ENCODE results near the gene TBC1D22A.

The TBC1D22A gene

DNA sequence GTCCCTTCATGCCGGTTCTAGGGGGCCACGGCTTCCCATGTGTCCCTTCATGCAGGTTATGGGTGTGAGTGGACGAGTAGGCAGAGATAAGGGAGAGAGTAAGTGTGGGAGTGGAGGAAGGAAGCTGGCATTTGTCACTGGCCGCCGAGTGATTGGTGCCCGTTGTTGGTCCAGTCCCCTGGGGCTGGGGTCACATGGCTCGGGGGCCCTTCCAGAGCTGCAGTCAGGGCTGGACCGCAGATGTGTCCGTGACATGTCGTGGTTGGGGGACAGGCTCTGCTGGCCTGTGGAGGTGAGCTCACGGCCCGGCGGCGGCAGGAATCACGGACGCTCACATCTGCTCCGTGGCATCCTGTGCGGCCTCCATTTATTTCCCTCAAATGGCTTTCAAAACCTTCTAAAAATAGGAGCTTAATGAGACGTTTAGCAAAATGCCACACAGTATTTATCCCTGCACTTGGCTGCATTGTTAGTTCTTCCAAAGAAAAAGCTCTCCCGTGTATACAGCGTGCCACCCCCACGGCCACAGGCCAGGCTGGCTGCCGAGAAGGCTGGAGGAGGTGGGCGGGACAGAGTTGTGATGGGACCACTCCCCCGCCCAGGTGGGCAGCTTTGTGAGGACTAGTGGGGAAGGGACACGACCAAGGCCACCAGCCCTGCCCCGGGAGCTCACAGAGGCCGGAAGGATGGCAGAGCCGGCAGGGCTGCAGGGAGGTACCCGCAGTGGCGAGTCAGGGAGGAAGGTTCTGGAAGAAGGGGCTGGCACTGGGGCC, 386.7 kb downstream of the TBC1D22A start:
- no peak for ATAC-seq (ENCODE audit: low read depth)
- Mint-ChIP-seq H3K4me1 (peaks cover 4% of the 10 kb centered on the region), H3K4me3 (no peak overlapping the region), H3K9me3 (no peaks in the 10 kb centered on the region), H3K27ac (no peak overlapping the region), H3K36me3 (peaks cover 16% of the 10 kb centered on the region), H3K27me3 (no peaks in the 10 kb centered on the region)
- no peak for DNase-seq (ENCODE audit: low spot score in 2 of 2)

DNA sequence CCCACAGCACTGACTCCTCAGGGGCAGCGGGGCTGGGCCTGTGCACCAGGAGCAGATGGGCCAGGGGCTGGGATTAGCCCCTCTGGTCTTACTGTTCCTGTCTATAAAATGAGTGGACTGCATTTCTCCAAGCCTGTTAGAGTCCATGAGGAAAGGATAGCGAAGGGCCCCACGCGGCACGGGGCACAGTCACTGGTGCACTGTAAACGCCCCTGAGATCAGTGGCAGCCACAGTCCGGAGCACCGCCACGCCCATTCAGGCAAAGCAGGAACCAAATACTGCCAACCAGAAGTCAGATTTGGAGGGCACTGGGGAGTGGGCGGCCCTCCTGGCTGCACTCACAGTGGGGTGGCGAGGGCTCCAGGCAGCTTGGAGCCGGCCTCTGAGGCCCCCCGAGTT, 387.5 kb downstream of the TBC1D22A start:
- no peak overlapping the region for H3K4me3 Mint-ChIP-seq
- no peak for DNase-seq (ENCODE audit: low spot score in 2 of 2)
- H3K4me1 Mint-ChIP-seq: peaks cover 4% of the 10 kb centered on the region
- no peaks in the 10 kb centered on the region for H3K9me3 Mint-ChIP-seq
- H3K36me3 Mint-ChIP-seq: peaks cover 15% of the 10 kb centered on the region
- no peak for ATAC-seq (ENCODE audit: low read depth)
- H3K27me3 Mint-ChIP-seq: no peaks in the 10 kb centered on the region
- H3K27ac Mint-ChIP-seq: no peak overlapping the region

DNA sequence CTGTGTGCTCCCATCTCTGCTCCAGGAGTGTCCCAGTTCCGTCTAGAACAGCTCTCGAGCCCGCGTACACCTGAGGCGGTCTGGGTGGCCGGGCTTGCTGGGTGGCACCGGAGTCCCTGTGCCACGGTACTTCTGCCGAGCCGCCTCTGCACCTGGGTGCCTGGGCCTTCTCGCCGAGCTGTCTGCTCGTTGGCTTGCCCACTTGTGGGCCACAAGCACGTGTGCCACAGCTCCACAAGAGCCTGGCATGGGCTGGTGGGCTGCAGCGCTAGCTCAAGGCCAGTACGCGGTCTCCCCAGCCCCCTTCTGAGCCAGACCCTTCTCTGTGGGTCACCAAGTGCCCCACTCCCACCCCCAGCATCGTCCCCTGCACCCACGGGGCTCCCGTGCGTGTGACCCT, 388.0 kb downstream of the TBC1D22A start:
- Mint-ChIP-seq H3K4me1 (peaks cover 4% of the 10 kb centered on the region), H3K27ac (no peak overlapping the region), H3K4me3 (no peak overlapping the region), H3K36me3 (peaks cover 14% of the 10 kb centered on the region), H3K9me3 (no peaks in the 10 kb centered on the region), H3K27me3 (no peaks in the 10 kb centered on the region)
- no peak for ATAC-seq (ENCODE audit: low read depth)
- no peak for DNase-seq (ENCODE audit: low spot score in 2 of 2)

DNA sequence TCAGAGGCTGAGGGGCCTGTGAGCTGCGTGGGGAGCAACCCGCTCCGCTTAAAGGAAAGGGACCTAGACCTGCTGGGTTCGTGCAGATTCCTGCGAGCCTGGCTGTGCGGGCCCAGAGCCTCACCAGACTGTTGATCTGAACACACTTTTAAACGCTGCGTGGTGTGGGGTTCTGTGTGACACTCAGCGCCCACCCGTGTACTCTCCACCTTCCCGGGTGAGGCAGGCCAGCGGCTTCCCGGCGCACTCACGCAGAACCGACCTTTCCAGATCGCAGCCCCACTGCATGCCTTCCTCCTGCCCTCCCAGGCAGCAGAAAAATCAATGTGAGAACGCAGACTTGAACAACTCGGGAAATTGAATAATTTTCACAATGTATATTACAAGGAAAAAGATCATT, 388.6 kb downstream of the TBC1D22A start:
- ATAC-seq (ENCODE audit: low read depth) (no peak), DNase-seq (ENCODE audit: low spot score in 2 of 2) (no peak)
- Mint-ChIP-seq H3K27ac (no peak overlapping the region), H3K36me3 (peaks cover 14% of the 10 kb centered on the region), H3K4me1 (peaks cover 4% of the 10 kb centered on the region), H3K4me3 (no peak overlapping the region), H3K9me3 (no peaks in the 10 kb centered on the region), H3K27me3 (no peaks in the 10 kb centered on the region)

DNA sequence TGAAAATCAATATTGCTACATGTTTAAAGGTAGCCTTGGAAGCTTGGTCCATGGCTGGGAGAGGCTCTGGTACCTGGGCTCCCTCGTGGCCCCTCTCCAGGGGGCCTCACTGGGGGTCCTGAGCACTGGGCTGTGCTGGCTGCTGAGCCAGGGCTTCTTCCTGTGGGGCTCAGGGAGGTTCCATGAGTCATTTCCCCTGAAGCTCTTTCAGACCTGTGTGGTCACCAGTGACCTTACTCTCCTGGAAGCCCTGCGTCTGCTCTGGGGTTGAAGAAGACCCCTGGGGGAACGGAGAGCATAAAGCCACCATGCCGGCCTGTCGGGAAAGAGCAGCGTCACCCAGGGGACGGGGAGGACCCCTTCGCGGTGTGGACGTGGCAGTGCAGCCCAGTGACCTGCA, 389.0 kb downstream of the TBC1D22A start:
- Mint-ChIP-seq H3K4me1 (peaks cover 2% of the 10 kb centered on the region), H3K36me3 (peaks cover 14% of the 10 kb centered on the region), H3K27ac (no peak overlapping the region), H3K4me3 (no peak overlapping the region), H3K9me3 (no peaks in the 10 kb centered on the region), H3K27me3 (no peaks in the 10 kb centered on the region)
- ATAC-seq (ENCODE audit: low read depth): no peak
- no peak for DNase-seq (ENCODE audit: low spot score in 2 of 2)

DNA sequence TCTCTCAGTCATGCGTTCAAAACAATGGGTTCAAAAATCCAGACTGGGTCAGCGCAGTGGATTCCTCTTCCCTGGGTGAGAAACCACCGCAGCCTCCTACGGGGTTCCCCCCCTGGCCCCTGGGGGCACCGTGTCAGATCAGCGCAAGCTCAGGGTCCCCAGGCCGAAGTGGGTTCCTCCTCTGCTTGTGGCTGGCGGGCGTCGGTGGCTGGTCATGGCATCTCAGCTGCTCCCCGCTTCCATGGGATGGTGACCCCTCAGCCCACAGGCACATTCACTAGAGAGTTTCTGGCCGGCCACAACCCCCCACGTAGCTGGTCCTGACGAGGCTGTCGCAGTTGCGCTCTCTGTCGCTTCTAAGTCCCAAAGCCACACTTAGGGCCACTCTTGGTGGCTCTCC, 389.8 kb downstream of the TBC1D22A start:
- ATAC-seq (ENCODE audit: low read depth) (no peak), DNase-seq (ENCODE audit: low spot score in 2 of 2) (no peak)
- Mint-ChIP-seq H3K4me3 (no peak overlapping the region), H3K9me3 (no peaks in the 10 kb centered on the region), H3K27ac (no peak overlapping the region), H3K4me1 (peaks cover 2% of the 10 kb centered on the region), H3K36me3 (peaks cover 17% of the 10 kb centered on the region), H3K27me3 (no peaks in the 10 kb centered on the region)

DNA sequence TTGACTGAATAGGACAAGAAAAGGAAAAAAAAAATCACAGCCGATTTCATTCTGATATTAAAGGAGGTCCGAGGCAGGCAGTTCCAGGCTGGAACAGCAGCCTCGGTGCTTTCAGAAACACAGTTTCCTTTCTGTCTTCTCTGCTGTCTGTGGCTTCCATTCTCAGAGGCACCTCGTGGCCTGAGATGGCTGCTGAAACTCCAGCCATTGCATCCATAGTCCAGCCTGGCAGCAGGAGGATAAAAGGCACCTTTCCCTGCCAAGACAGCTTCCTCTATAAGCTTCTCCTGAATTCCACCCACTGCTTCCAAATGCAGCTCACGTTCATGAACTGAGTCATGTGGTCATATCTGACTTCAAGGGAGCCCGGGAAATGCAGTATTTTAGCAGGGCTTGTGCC, 390.5 kb downstream of the TBC1D22A start:
- Mint-ChIP-seq H3K27me3 (no peaks in the 10 kb centered on the region), H3K36me3 (peaks cover 18% of the 10 kb centered on the region), H3K9me3 (no peaks in the 10 kb centered on the region), H3K4me1 (peaks cover 2% of the 10 kb centered on the region), H3K27ac (no peak overlapping the region), H3K4me3 (no peak overlapping the region)
- DNase-seq (ENCODE audit: low spot score in 2 of 2) (no peak), ATAC-seq (ENCODE audit: low read depth) (no peak)

DNA sequence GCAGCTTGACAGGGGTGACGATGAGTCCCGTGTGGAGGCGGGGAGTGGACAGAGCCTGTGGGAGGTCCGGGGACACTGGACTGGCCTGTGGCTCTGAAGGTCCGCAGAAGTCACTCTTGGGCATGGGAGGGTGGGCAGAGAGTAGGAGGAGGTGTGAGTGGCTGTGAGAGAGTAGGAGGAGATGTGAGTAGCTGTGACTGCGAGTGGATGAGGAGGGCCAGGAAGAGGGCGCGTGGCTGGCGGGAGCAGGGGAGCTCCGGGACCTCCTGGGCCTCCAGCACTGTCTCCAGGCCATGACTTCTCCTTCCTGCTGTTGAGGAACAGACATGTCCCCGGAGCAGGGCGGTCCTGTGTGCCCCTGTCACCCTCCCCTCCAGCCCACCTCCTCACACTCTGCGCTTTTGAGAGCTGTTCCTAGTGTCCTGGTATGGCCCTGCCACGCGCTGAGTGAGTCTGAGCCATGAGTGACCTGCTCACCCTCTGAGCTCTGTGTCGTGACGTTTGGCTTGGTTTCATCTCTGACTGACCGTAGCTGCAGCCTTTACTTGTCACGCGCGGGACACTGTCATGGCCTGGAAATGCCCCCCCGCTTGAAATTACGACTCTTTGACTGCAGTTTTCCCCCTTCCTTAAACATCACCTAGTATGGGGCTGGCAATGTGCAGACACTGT, 391.5 kb downstream of the TBC1D22A start:
- peaks cover 19% of the 10 kb centered on the region for H3K36me3 Mint-ChIP-seq
- ATAC-seq (ENCODE audit: low read depth): no peak
- no peaks in the 10 kb centered on the region for H3K9me3 Mint-ChIP-seq
- no peak for DNase-seq (ENCODE audit: low spot score in 2 of 2)
- no peaks in the 10 kb centered on the region for H3K27me3 Mint-ChIP-seq
- no peak overlapping the region for H3K4me3 Mint-ChIP-seq
- H3K4me1 Mint-ChIP-seq: peaks cover 2% of the 10 kb centered on the region
- H3K27ac Mint-ChIP-seq: no peak overlapping the region

DNA sequence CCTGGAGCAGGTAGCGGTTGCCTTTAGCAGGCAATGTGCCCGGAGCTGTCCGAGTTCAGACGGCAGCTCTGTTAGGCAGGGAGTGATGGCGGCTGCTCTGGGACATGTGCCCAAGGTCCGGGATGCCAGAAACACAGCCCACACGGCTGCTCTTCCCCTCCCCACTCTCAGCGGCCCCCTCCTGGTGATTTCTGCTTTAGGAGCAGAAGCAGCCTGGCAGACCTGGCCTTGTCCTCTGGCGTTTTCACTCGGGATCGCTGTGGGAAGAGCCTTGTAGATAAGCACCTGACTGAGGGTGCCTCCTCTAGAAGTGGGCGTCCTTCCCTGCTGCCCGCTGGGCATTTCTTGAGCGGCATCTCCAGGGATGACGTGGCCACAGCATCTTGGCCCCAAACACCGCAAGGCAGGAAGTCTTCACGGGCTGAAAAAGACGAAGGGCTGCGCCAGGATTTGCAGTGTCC, 392.2 kb downstream of the TBC1D22A start:
- no peak for ATAC-seq (ENCODE audit: low read depth)
- H3K4me1 Mint-ChIP-seq: peaks cover 2% of the 10 kb centered on the region
- peaks cover 16% of the 10 kb centered on the region for H3K36me3 Mint-ChIP-seq
- DNase-seq (ENCODE audit: low spot score in 2 of 2): no peak
- H3K4me3 Mint-ChIP-seq: no peak overlapping the region
- no peaks in the 10 kb centered on the region for H3K27me3 Mint-ChIP-seq
- H3K9me3 Mint-ChIP-seq: no peaks in the 10 kb centered on the region
- no peak overlapping the region for H3K27ac Mint-ChIP-seq

DNA sequence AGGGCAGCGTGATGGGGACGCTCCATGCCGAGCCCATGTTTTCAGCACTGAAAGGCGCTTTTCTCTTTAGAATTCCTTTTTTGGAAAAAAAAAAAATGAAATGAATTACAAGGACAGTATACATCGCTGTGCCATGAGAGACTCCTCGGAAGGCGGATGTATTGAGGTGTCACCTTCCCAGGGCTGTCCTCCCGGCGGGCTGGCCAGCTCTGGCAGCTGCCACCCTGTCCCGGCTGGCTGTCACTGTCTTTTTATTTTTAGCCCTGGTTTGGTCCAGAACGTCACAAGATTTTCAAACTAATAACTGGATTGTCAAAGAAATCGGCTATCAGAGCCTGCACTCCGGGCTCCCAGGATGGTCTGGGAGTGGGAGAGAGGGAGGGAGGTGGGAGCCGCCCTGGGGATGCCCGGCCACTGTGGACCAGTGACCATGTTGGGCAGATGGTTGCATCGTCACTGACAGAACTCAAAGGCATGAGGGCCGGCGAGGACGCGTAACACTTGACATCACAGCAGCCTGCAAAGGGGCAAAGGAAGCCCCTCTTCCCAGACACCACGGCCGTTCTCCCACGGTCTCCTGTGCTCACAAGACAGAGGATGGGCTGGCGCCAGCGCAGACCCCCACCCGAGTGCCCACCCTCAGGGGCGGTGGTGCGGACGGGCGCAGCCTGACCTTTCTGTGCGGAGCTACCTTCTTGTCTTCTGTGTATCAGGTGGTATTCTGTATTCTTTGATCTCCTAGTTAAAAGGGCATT, 392.9 kb downstream of the TBC1D22A start:
- no peak for DNase-seq (ENCODE audit: low spot score in 2 of 2)
- Mint-ChIP-seq H3K36me3 (peaks cover 16% of the 10 kb centered on the region), H3K27me3 (no peaks in the 10 kb centered on the region), H3K4me3 (no peak overlapping the region), H3K4me1 (peaks cover 2% of the 10 kb centered on the region), H3K27ac (no peak overlapping the region), H3K9me3 (no peaks in the 10 kb centered on the region)
- ATAC-seq (ENCODE audit: low read depth): no peak

DNA sequence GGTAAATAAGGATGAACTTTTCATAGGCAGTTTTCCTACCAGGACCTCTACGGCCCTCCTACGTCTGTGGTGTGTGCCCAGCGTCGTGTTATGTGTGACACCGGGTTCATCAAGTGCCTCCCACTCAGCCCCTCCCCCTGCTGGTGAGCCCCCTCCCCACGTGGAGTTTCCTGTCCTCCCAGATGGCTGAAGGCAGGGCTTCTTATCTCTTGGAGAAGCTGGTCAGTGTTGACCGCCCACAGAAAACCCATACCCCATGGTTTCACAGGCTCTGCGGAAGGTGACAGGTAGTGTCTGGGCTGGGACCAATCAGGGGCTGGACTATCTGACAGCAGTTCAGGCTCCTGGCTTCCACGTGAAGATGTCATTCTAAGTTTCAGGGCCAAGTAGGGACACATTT, 393.5 kb downstream of the TBC1D22A start:
- H3K4me3 Mint-ChIP-seq: no peak overlapping the region
- ATAC-seq (ENCODE audit: low read depth): no peak
- DNase-seq (ENCODE audit: low spot score in 2 of 2): no peak
- no peaks in the 10 kb centered on the region for H3K27me3 Mint-ChIP-seq
- H3K4me1 Mint-ChIP-seq: no peaks in the 10 kb centered on the region
- peaks cover 16% of the 10 kb centered on the region for H3K36me3 Mint-ChIP-seq
- H3K27ac Mint-ChIP-seq: no peak overlapping the region
- H3K9me3 Mint-ChIP-seq: no peaks in the 10 kb centered on the region

DNA sequence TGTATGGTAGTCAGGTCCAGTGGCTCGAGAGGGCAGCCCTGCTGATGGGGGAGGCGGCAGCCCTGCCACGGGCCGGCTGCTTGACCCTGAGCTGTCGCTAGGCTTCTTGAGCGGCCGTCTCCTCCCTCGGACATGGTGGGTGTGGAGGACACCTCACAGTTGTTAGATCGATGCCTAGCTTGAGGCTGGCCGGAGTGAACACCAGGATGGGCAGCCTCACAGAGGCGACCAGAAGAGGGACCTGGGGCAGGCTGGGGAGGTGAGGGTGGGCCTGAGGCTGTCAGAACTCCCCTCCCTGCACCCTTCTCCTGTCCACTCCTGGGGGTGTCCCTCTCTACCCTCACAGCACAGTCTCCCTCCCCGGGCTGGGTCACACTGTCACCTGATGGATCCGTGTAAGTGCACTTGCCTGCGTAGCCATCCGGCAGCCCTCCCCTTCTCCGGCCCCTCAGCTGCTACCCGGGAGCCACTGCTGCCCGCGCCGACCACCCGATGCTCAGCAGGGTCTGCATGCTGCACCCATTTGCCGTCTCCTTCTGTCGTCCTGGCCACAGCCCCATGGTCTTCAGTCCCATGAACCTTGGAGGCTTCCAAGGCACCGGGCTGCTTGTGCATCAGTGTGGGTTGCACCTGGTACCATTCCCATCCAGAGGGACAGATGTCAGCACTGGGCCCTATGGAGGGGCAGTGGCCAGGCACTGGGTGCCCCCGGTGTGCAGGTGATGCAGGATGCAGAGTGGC, 394.1 kb downstream of the TBC1D22A start:
- Mint-ChIP-seq H3K9me3 (no peaks in the 10 kb centered on the region), H3K36me3 (peaks cover 14% of the 10 kb centered on the region), H3K27me3 (no peaks in the 10 kb centered on the region), H3K4me3 (no peak overlapping the region), H3K4me1 (no peaks in the 10 kb centered on the region), H3K27ac (no peak overlapping the region)
- DNase-seq (ENCODE audit: low spot score in 2 of 2) (no peak), ATAC-seq (ENCODE audit: low read depth) (no peak)

DNA sequence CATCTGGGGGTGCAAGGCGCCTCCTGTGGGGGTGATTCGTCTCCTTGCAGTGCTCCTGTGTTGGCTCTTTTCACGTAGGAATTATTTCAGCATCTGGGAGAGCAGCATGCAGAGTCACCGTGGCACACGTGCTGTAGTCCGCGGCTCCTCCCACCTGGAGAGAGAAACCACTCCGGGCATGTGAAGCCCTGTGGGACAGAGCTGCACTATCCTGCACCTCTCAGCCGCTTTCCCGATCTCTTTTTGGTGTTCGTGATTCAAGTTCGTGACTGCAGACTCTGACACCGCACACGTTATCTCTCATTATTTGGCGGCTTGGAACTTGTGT, 394.6 kb downstream of the TBC1D22A start:
- ATAC-seq (ENCODE audit: low read depth): no peak

More for the DNA sequence above, 394.6 kb downstream of the TBC1D22A start:
- Mint-ChIP-seq H3K36me3 (peaks cover 14% of the 10 kb centered on the region), H3K9me3 (no peaks in the 10 kb centered on the region), H3K4me1 (no peaks in the 10 kb centered on the region), H3K27ac (no peak overlapping the region), H3K4me3 (no peak overlapping the region), H3K27me3 (no peaks in the 10 kb centered on the region)
- DNase-seq (ENCODE audit: low spot score in 2 of 2): no peak
